ENCODE measurements around the gene AP5B1.

The AP5B1 gene

GRCh38 chr11:65777241-65777640 is 3.5 kb downstream of the AP5B1 start:
- Histone ChIP-seq H3K36me3 (ENCODE audit: control insufficient read depth in 1 of 2, insufficient read depth in 2 of 2, low read depth in 1 of 2, low read length in 2 of 2) (peaks cover 28 to 37% of the 10 kb centered on the region in 2 experiments), H4K8ac (ENCODE audit: low read length) (no peak overlapping the region), H2BK120ac (ENCODE audit: low read depth, low read length) (no peak overlapping the region), H3K14ac (ENCODE audit: low read length in 2 of 2) (no peak overlapping the region), H3K4me2 (ENCODE audit: low read length, poor library complexity, severe bottlenecking) (no peak overlapping the region), H3K23ac (ENCODE audit: low read length in 2 of 2) (no peak overlapping the region), H3K27me3 (ENCODE audit: control insufficient read depth in 1 of 2, insufficient read depth in 1 of 2, low read length in 2 of 2) (peaks cover 0 to 2% of the 10 kb centered on the region in 2 experiments), H3K27ac (ENCODE audit: low read length, poor library complexity, severe bottlenecking) (no peak overlapping the region), H3K4me1 (ENCODE audit: control insufficient read depth, insufficient read depth, low read depth, low read length) (peaks cover 27% of the 10 kb centered on the region), H2AFZ (ENCODE audit: low read depth, low read length) (no peak overlapping the region), H2BK12ac (ENCODE audit: low read length in 2 of 2) (no peak overlapping the region), H2BK5ac (ENCODE audit: low read depth, low read length, poor library complexity, severe bottlenecking) (no peak overlapping the region), H3K4me3 (ENCODE audit: insufficient read depth in 1 of 2, low read depth in 1 of 2, low read length in 2 of 2) (no peak overlapping the region), H2BK15ac (ENCODE audit: low read depth, poor library complexity, severe bottlenecking) (no peak overlapping the region), H3K4ac (ENCODE audit: low read depth in 1 of 2, low read length in 2 of 2) (no peak overlapping the region), H3K9me3 (ENCODE audit: control insufficient read depth, low read length) (no peaks in the 10 kb centered on the region), H3K9ac (ENCODE audit: low read length) (no peak overlapping the region), H3K18ac (ENCODE audit: low read depth in 1 of 2, low read length in 2 of 2) (no peak overlapping the region), H3K79me1 (replicated peaks; ENCODE audit: low read length, poor library complexity, severe bottlenecking) (peaks cover 46% of the 10 kb centered on the region), H2AK5ac (ENCODE audit: low read length, severe bottlenecking) (no peak overlapping the region), H4K91ac (ENCODE audit: low read length) (no peak overlapping the region)
- WGBS = 98% methylated on average over 8 of the region's 8 CpGs
- no peak for DNase-seq

- H2AK5ac ChIP-seq (ENCODE audit: low read length, severe bottlenecking) = no peak overlapping the region
- H2BK5ac ChIP-seq (ENCODE audit: low read depth, low read length, poor library complexity, severe bottlenecking) = no peak overlapping the region
- H3K23ac ChIP-seq (ENCODE audit: low read length in 2 of 2) = no peak overlapping the region
- H2BK15ac ChIP-seq (ENCODE audit: low read depth, poor library complexity, severe bottlenecking) = no peak overlapping the region
- no peaks in the 10 kb centered on the region for H3K27me3 ChIP-seq (ENCODE audit: control insufficient read depth in 1 of 2, insufficient read depth in 1 of 2, low read length in 2 of 2)
- no peak overlapping the region for H2BK12ac ChIP-seq (ENCODE audit: low read length in 2 of 2)
- no peak for DNase-seq
- peaks cover 46% of the 10 kb centered on the region for H3K79me1 ChIP-seq (replicated peaks; ENCODE audit: low read length, poor library complexity, severe bottlenecking)
- no peak overlapping the region for H4K8ac ChIP-seq (ENCODE audit: low read length)
- H3K4me1 ChIP-seq (ENCODE audit: control insufficient read depth, insufficient read depth, low read depth, low read length) = peaks cover 26% of the 10 kb centered on the region
- 94% methylated on average over 8 of the region's 8 CpGs for WGBS
- H2BK120ac ChIP-seq (ENCODE audit: low read depth, low read length) = no peak overlapping the region
- H3K36me3 ChIP-seq (ENCODE audit: control insufficient read depth in 1 of 2, insufficient read depth in 2 of 2, low read depth in 1 of 2, low read length in 2 of 2) = peaks cover 28 to 37% of the 10 kb centered on the region in 2 experiments
- no peak overlapping the region for H2AFZ ChIP-seq (ENCODE audit: low read depth, low read length)
- no peak overlapping the region for H3K9ac ChIP-seq (ENCODE audit: low read length)
- no peak overlapping the region for H3K27ac ChIP-seq (ENCODE audit: low read length, poor library complexity, severe bottlenecking)
- no peak overlapping the region for H3K18ac ChIP-seq (ENCODE audit: low read depth in 1 of 2, low read length in 2 of 2)
- H3K14ac ChIP-seq (ENCODE audit: low read length in 2 of 2) = no peak overlapping the region
- H3K4me2 ChIP-seq (ENCODE audit: low read length, poor library complexity, severe bottlenecking) = no peak overlapping the region
- no peak overlapping the region for H4K91ac ChIP-seq (ENCODE audit: low read length)
- no peak overlapping the region for H3K4ac ChIP-seq (ENCODE audit: low read depth in 1 of 2, low read length in 2 of 2)
- H3K4me3 ChIP-seq (ENCODE audit: insufficient read depth in 1 of 2, low read depth in 1 of 2, low read length in 2 of 2) = no peak overlapping the region
- no peaks in the 10 kb centered on the region for H3K9me3 ChIP-seq (ENCODE audit: control insufficient read depth, low read length)
These were observed 4.0 kb downstream of the AP5B1 start for GRCh38 chr11:65776710-65777141.

GRCh38 chr11:65776196-65776595 is 4.6 kb downstream of the AP5B1 start:
- no peak overlapping the region for H3K27ac ChIP-seq (ENCODE audit: low read length, poor library complexity, severe bottlenecking)
- no peak overlapping the region for H3K9ac ChIP-seq (ENCODE audit: low read length)
- peaks cover 48% of the 10 kb centered on the region for H3K79me1 ChIP-seq (replicated peaks; ENCODE audit: low read length, poor library complexity, severe bottlenecking)
- no peak overlapping the region for H2BK15ac ChIP-seq (ENCODE audit: low read depth, poor library complexity, severe bottlenecking)
- H2BK5ac ChIP-seq (ENCODE audit: low read depth, low read length, poor library complexity, severe bottlenecking) = no peak overlapping the region
- no peak overlapping the region for H2AK5ac ChIP-seq (ENCODE audit: low read length, severe bottlenecking)
- H3K4me1 ChIP-seq (ENCODE audit: control insufficient read depth, insufficient read depth, low read depth, low read length) = peaks cover 21% of the 10 kb centered on the region
- no peak overlapping the region for H2BK12ac ChIP-seq (ENCODE audit: low read length in 2 of 2)
- no peak overlapping the region for H3K4me2 ChIP-seq (ENCODE audit: low read length, poor library complexity, severe bottlenecking)
- DNase-seq = peak; percentile 81
- no peak overlapping the region for H4K91ac ChIP-seq (ENCODE audit: low read length)
- H3K36me3 ChIP-seq (ENCODE audit: control insufficient read depth in 1 of 2, insufficient read depth in 2 of 2, low read depth in 1 of 2, low read length in 2 of 2) = peaks cover 28 to 37% of the 10 kb centered on the region in 2 experiments
- H3K14ac ChIP-seq (ENCODE audit: low read length in 2 of 2) = no peak overlapping the region
- H2AFZ ChIP-seq (ENCODE audit: low read depth, low read length) = no peak overlapping the region
- H2BK120ac ChIP-seq (ENCODE audit: low read depth, low read length) = no peak overlapping the region
- H3K27me3 ChIP-seq (ENCODE audit: control insufficient read depth in 1 of 2, insufficient read depth in 1 of 2, low read length in 2 of 2) = no peaks in the 10 kb centered on the region
- H4K8ac ChIP-seq (ENCODE audit: low read length) = peak overlapping the region; percentile 29
- no peak overlapping the region for H3K18ac ChIP-seq (ENCODE audit: low read depth in 1 of 2, low read length in 2 of 2)
- no peak overlapping the region for H3K4ac ChIP-seq (ENCODE audit: low read depth in 1 of 2, low read length in 2 of 2)
- WGBS = 91% methylated on average over 8 of the region's 8 CpGs
- H3K9me3 ChIP-seq (ENCODE audit: control insufficient read depth, low read length) = no peaks in the 10 kb centered on the region
- H3K4me3 ChIP-seq (ENCODE audit: insufficient read depth in 1 of 2, low read depth in 1 of 2, low read length in 2 of 2) = no peak overlapping the region
- H3K23ac ChIP-seq (ENCODE audit: low read length in 2 of 2) = no peak overlapping the region

GRCh38 chr11:65774525-65775306 is 6.1 kb downstream of the AP5B1 start:
- WGBS = 90% methylated on average over 7 of the region's 9 CpGs

More at GRCh38 chr11:65774525-65775306, 6.1 kb downstream of the AP5B1 start:
- Histone ChIP-seq H3K4me2 (ENCODE audit: low read length, poor library complexity, severe bottlenecking) (no peak overlapping the region), H2AFZ (ENCODE audit: low read depth, low read length) (no peak overlapping the region), H3K14ac (ENCODE audit: low read length in 2 of 2) (no peak overlapping the region), H2BK5ac (ENCODE audit: low read depth, low read length, poor library complexity, severe bottlenecking) (no peak overlapping the region), H2AK5ac (ENCODE audit: low read length, severe bottlenecking) (no peak overlapping the region), H3K36me3 (ENCODE audit: control insufficient read depth in 1 of 2, insufficient read depth in 2 of 2, low read depth in 1 of 2, low read length in 2 of 2) (peaks cover 28 to 37% of the 10 kb centered on the region in 2 experiments), H2BK15ac (ENCODE audit: low read depth, poor library complexity, severe bottlenecking) (no peak overlapping the region), H4K8ac (ENCODE audit: low read length) (no peak overlapping the region), H3K9me3 (ENCODE audit: control insufficient read depth, low read length) (no peaks in the 10 kb centered on the region), H2BK120ac (ENCODE audit: low read depth, low read length) (no peak overlapping the region), H3K23ac (ENCODE audit: low read length in 2 of 2) (no peak overlapping the region), H4K91ac (ENCODE audit: low read length) (no peak overlapping the region), H3K4me3 (ENCODE audit: insufficient read depth in 1 of 2, low read depth in 1 of 2, low read length in 2 of 2) (no peak overlapping the region), H3K79me1 (replicated peaks; ENCODE audit: low read length, poor library complexity, severe bottlenecking) (peaks cover 47% of the 10 kb centered on the region), H3K27me3 (ENCODE audit: control insufficient read depth in 1 of 2, insufficient read depth in 1 of 2, low read length in 2 of 2) (no peaks in the 10 kb centered on the region), H3K4ac (ENCODE audit: low read depth in 1 of 2, low read length in 2 of 2) (no peak overlapping the region), H3K9ac (ENCODE audit: low read length) (no peak overlapping the region), H3K27ac (ENCODE audit: low read length, poor library complexity, severe bottlenecking) (no peak overlapping the region), H3K18ac (ENCODE audit: low read depth in 1 of 2, low read length in 2 of 2) (no peak overlapping the region), H2BK12ac (ENCODE audit: low read length in 2 of 2) (no peak overlapping the region), H3K4me1 (ENCODE audit: control insufficient read depth, insufficient read depth, low read depth, low read length) (peaks cover 12% of the 10 kb centered on the region)
- no peak for DNase-seq

All from mesenchymal stem cell (in vitro differentiated cells and primary cell).